Measurements from ENCODE around the gene LRRC49. TPM values are rescaled to one million over a fixed set of nuclear protein-coding genes. Genes with fewer than 3 reads are reported as not detected.

LRRC49 gene
- total RNA-seq, 4 donors from 2014 or later, result 8.3 to 16.1 (median 11.9) TPM

- intact Hi-C loops (cut with DNase I), result no loop called here
- whole genome bisulfite sequencing, 2 donors, result 90 to 92% methylated on average over 2 of the region's 2 CpGs
- no peak for TF ChIP-seq POLR2A (IDR thresholded peaks at IDR 0.05)
- TF ChIP-seq CTCF (IDR thresholded peaks at IDR 0.05), result no peak
- Histone ChIP-seq H3K27ac (no peak overlapping the region), H3K9me3 (no peaks in the 10 kb centered on the region), H3K4me1 (peaks cover 4 to 5% of the 10 kb centered on the region in 2 donors), H3K36me3 (no peaks in the 10 kb centered on the region), H3K4me3 (replicated peaks in 1 of 3) (no peak overlapping the region), H3K27me3 (no peaks in the 10 kb centered on the region)
- DNase-seq, result no peak
Measured at GRCh38 chr15:71084264-71084663, 191.6 kb downstream of the LRRC49 start.

GRCh38 chr15:71085809-71086208 lies 193.2 kb downstream of the LRRC49 start:
- whole genome bisulfite sequencing, 2 donors, result 69 to 79% methylated on average over 3 of the region's 3 CpGs
- no peak for DNase-seq
- intact Hi-C loops (cut with DNase I), result no loop called here
- H3K27me3 ChIP-seq, result no peaks in the 10 kb centered on the region
- H3K36me3 ChIP-seq, result no peaks in the 10 kb centered on the region
- no peak overlapping the region for H3K4me3 ChIP-seq (replicated peaks in 1 of 3)
- no peak overlapping the region for H3K27ac ChIP-seq
- no peaks in the 10 kb centered on the region for H3K4me1 ChIP-seq
- TF ChIP-seq POLR2A (IDR thresholded peaks at IDR 0.05) (no peak), CTCF (IDR thresholded peaks at IDR 0.05) (no peak)
- H3K9me3 ChIP-seq, result no peaks in the 10 kb centered on the region

GRCh38 chr15:71088155-71088554 lies 195.5 kb downstream of the LRRC49 start:
- intact Hi-C loops (cut with DNase I), result no loop called here
- DNase-seq, result no peak
- Histone ChIP-seq H3K4me3 (replicated peaks in 1 of 3) (no peak overlapping the region), H3K27ac (no peak overlapping the region), H3K27me3 (no peaks in the 10 kb centered on the region), H3K4me1 (peaks cover 0 to 1% of the 10 kb centered on the region in 2 donors), H3K9me3 (no peaks in the 10 kb centered on the region), H3K36me3 (no peaks in the 10 kb centered on the region)
- TF ChIP-seq POLR2A (IDR thresholded peaks at IDR 0.05) (no peak), CTCF (IDR thresholded peaks at IDR 0.05) (no peak)

GRCh38 chr15:71088683-71089082 lies 196.1 kb downstream of the LRRC49 start:
- 98 to 100% methylated on average over 1 of the region's 1 CpG for WGBS, 2 donors
- no peaks in the 10 kb centered on the region for H3K9me3 ChIP-seq
- no peak for TF ChIP-seq POLR2A (IDR thresholded peaks at IDR 0.05)
- no peak for TF ChIP-seq CTCF (IDR thresholded peaks at IDR 0.05)
- no peaks in the 10 kb centered on the region for H3K27me3 ChIP-seq
- intact Hi-C loops (cut with DNase I), result no loop called here
- no peak overlapping the region for H3K27ac ChIP-seq
- no peaks in the 10 kb centered on the region for H3K36me3 ChIP-seq
- H3K4me3 ChIP-seq (replicated peaks in 1 of 3), result no peak overlapping the region
- no peak for DNase-seq
- peaks cover 0 to 6% of the 10 kb centered on the region in 2 donors for H3K4me1 ChIP-seq

GRCh38 chr15:71089801-71090200 lies 197.2 kb downstream of the LRRC49 start:
- intact Hi-C loops (cut with DNase I), result no loop called here
- Histone ChIP-seq H3K27ac (no peak overlapping the region), H3K4me1 (peaks cover 0 to 6% of the 10 kb centered on the region in 2 donors), H3K4me3 (replicated peaks in 1 of 3) (no peak overlapping the region), H3K9me3 (no peaks in the 10 kb centered on the region), H3K36me3 (no peaks in the 10 kb centered on the region), H3K27me3 (no peaks in the 10 kb centered on the region)
- no peak for DNase-seq
- WGBS, 2 donors, result 46 to 67% methylated on average over 1 of the region's 1 CpG
- no peak for TF ChIP-seq CTCF (IDR thresholded peaks at IDR 0.05)
- no peak for TF ChIP-seq POLR2A (IDR thresholded peaks at IDR 0.05)

Measured in thyroid gland (tissue), 4 donors.